Prostate gland (tissue), 2 donors: Measurements from ENCODE around the gene PSG2.
"Not testable (repeated sequence)": the region's sequence is repeated elsewhere in the genome, so short reads cannot be mapped to it uniquely, and the experiment has no call there.

ENCODE experiments used
- POLR2A ChIP-seq: fragments of 450-650 bp; IDR thresholded peaks from one replicate; pipeline ENCODE4 v1.6.1; 2016; ENCODE audit warnings: antibody characterized with exemption, mild to moderate bottlenecking
- POLR2AphosphoS5 ChIP-seq: sonication (generic); formaldehyde crosslinking; IDR thresholded peaks from one replicate; pipeline ENCODE4 v1.6.1; 2017; ENCODE audit warnings: antibody characterized with exemption
- TF ChIP-seq, protein P1 (sequence below), 4 experiments: fragments of 200-600 bp in 2 of 4; fragments of 450-650 bp in 2 of 4; sonication (generic) in 2 of 4; IDR thresholded peaks; 1 replicate in 3 of 4; 2 replicates in 1 of 4; pipeline ENCODE4 v1.5.1; 2016 to 2019; ENCODE audit warnings: antibody characterized with exemption in 4 of 4, mild to moderate bottlenecking in 2 of 4, moderate library complexity in 2 of 4

DNA sequence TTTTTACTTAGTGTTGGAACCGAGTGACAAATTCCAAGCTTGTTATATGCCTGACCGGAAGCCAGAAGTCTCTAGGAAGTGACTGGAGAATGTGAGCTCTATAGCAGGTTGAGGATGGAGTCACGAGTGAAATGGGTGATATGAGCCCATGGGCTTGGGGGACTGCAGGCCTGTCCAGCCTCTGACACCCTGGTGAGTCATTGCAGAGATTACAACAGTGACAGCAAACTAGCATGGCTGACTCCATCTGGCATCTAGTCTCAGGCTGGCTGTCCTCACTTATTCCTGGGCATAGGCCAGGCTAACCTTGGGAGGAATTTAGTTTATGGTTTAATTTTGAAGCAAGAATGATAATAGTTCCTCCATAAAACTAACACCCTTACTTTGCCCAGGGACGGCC lies 4.6 kb downstream of the PSG2 start:
- TF ChIP-seq POLR2AphosphoS5, POLR2A: not testable (repeated sequence)
- TF ChIP-seq, protein P1, sequence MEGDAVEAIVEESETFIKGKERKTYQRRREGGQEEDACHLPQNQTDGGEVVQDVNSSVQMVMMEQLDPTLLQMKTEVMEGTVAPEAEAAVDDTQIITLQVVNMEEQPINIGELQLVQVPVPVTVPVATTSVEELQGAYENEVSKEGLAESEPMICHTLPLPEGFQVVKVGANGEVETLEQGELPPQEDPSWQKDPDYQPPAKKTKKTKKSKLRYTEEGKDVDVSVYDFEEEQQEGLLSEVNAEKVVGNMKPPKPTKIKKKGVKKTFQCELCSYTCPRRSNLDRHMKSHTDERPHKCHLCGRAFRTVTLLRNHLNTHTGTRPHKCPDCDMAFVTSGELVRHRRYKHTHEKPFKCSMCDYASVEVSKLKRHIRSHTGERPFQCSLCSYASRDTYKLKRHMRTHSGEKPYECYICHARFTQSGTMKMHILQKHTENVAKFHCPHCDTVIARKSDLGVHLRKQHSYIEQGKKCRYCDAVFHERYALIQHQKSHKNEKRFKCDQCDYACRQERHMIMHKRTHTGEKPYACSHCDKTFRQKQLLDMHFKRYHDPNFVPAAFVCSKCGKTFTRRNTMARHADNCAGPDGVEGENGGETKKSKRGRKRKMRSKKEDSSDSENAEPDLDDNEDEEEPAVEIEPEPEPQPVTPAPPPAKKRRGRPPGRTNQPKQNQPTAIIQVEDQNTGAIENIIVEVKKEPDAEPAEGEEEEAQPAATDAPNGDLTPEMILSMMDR (IDR thresholded peaks at IDR 0.05), result not testable (repeated sequence)
